Kidney epithelial cell (primary cell): Measurements from ENCODE around the gene ARL15. TPM values are rescaled to one million over a fixed set of nuclear protein-coding genes. Genes with fewer than 3 reads are reported as not detected.

Experiments used
- DNase-seq: peaks from one replicate; pipeline ENCODE4 v3.0.0-alpha.2; 2010; ENCODE audit warnings: low read depth
- H3K27me3 ChIP-seq: 2 replicates; pipeline ENCODE4 v1.6.0; 2011; ENCODE audit warnings: low read length; ENCODE audit not compliant: control insufficient read depth, insufficient read depth
- H3K36me3 ChIP-seq: 2 replicates; pipeline ENCODE4 v1.5.1; 2011; ENCODE audit warnings: low read length; ENCODE audit not compliant: control insufficient read depth, insufficient read depth
- H3K4me3 ChIP-seq: 2 replicates; pipeline ENCODE4 v1.5.1; 2011; ENCODE audit warnings: low read depth, mild to moderate bottlenecking, control low read depth, low read length
- total RNA-seq: library from RNA; depleted of rRNA; stranded (reverse); fragments of >200 nt; gene quantifications from 2 replicates; pipeline ENCODE4 v1.2.3, GENCODE V29; 2015
- TF ChIP-seq, protein P1 (sequence below): IDR thresholded peaks from 2 replicates; pipeline ENCODE4 v1.5.1; 2011; ENCODE audit warnings: mild to moderate bottlenecking, moderate library complexity, low read length, control low read depth, inconsistent platforms; ENCODE audit not compliant: insufficient read depth, poor library complexity, severe bottlenecking

Gene ARL15
- total RNA-seq, 1 donor from 2014 or later = 9.7 TPM

DNA sequence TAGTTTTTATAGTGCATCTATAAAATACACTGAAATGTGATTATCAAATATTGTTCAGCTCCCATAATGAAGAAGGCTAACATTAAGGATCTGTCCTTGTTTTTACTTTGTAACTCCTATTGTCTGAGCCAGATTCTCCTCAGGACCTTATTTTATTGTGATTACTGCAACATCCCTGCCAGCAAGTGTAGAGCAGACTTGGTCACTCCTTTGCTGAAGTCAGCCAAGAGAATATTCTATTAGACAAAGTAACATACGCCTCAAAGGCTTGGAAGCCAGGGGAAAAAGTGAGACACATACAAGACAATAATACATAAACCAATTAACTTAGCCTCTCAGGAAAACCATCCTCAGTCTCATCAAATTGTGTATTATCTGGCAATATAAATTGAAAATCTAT is 269.6 kb downstream of the ARL15 start:
- no peak overlapping the region for H3K4me3 ChIP-seq

GRCh38 chr5:54040018-54040417 is 270.4 kb downstream of the ARL15 start:
- Histone ChIP-seq H3K4me3 (no peak overlapping the region), H3K36me3 (no peaks in the 10 kb centered on the region), H3K27me3 (no peaks in the 10 kb centered on the region)
- TF ChIP-seq, protein P1, sequence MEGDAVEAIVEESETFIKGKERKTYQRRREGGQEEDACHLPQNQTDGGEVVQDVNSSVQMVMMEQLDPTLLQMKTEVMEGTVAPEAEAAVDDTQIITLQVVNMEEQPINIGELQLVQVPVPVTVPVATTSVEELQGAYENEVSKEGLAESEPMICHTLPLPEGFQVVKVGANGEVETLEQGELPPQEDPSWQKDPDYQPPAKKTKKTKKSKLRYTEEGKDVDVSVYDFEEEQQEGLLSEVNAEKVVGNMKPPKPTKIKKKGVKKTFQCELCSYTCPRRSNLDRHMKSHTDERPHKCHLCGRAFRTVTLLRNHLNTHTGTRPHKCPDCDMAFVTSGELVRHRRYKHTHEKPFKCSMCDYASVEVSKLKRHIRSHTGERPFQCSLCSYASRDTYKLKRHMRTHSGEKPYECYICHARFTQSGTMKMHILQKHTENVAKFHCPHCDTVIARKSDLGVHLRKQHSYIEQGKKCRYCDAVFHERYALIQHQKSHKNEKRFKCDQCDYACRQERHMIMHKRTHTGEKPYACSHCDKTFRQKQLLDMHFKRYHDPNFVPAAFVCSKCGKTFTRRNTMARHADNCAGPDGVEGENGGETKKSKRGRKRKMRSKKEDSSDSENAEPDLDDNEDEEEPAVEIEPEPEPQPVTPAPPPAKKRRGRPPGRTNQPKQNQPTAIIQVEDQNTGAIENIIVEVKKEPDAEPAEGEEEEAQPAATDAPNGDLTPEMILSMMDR = no peak
- DNase-seq = no peak

More for the DNA sequence above, 269.6 kb downstream of the ARL15 start:
- no peak for DNase-seq
- no peaks in the 10 kb centered on the region for H3K36me3 ChIP-seq
- no peaks in the 10 kb centered on the region for H3K27me3 ChIP-seq
- TF ChIP-seq, protein P1 = no peak

DNA sequence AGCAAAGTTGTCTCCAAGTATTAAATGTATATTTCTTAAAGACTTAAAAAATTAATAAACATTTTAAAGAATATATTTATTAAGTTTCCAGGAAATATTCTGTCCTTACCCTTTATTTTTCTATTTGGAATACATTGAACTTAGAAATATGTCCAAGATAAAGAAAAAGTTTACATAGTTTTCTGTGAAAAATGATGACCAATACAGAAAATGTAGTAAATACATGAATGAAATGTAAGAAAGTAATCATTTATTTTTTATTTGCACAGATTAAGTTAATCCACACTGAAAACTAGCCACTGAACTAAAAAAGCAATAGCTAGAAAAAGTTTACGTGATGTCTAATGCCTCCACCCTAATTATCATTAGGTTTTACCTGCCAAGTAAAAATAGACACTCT is 273.2 kb downstream of the ARL15 start:
- TF ChIP-seq, protein P1 = no peak
- Histone ChIP-seq H3K27me3 (no peaks in the 10 kb centered on the region), H3K4me3 (no peak overlapping the region), H3K36me3 (no peaks in the 10 kb centered on the region)
- DNase-seq = no peak

GRCh38 chr5:54030981-54031380 is 279.4 kb downstream of the ARL15 start:
- no peak for DNase-seq
- TF ChIP-seq, protein P1 = no peak

GRCh38 chr5:54024466-54024865 is 285.9 kb downstream of the ARL15 start:
- no peaks in the 10 kb centered on the region for H3K27me3 ChIP-seq
- DNase-seq = no peak
- no peak overlapping the region for H3K4me3 ChIP-seq
- no peaks in the 10 kb centered on the region for H3K36me3 ChIP-seq
- TF ChIP-seq, protein P1 = no peak

More at GRCh38 chr5:54030981-54031380, 279.4 kb downstream of the ARL15 start:
- Histone ChIP-seq H3K4me3 (no peak overlapping the region), H3K36me3 (no peaks in the 10 kb centered on the region), H3K27me3 (no peaks in the 10 kb centered on the region)

DNA sequence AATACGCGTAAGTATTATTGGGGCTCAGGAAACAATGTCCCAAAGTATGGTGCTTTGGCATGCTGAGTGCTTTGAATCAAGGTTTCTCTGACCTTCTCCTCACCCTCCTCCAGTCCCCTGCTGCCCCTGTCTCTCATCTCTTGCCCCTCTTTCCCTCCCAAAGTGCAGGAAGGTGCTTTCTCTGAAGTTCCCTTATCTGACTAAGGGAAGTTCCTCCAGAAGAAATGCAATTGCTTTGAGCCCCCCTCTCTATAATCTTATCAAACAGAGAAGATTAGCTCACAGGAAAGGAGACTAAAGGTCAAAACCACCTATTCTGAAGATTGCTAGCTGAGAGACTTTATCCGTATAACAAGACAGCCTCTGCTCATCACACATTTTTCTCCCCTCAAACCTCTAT is 288.1 kb downstream of the ARL15 start:
- TF ChIP-seq, protein P1 = no peak
- no peak overlapping the region for H3K4me3 ChIP-seq
- no peaks in the 10 kb centered on the region for H3K27me3 ChIP-seq
- no peaks in the 10 kb centered on the region for H3K36me3 ChIP-seq
- DNase-seq = no peak
